ENCODE data around the gene THADA. TPM values are rescaled to one million over a fixed set of nuclear protein-coding genes. Genes with fewer than 3 reads are reported as not detected.

Gene THADA
- total and polyA plus RNA-seq, 5 donors from 2014 or later, result 19.1 to 52.9 (median 20.2) TPM

DNA sequence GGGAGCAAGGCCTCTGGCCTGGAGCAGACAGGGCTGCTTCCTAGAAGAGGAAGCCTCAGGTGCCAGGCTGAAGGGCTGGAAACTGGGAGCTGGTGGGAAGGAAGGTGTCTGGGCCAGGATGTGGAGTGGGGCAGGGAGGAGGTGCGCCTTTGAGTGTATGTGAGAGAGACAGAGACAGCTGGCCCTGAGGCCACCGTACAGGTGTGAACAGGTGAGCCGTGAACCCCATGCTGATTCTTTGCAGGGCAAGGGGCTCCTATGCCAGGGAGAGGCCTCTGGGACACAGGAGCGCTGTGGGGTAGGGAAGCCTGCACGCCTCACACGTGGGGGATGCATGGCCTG, 385.7 kb downstream of the THADA start:
- Histone ChIP-seq H3K36me3 (ENCODE audit: control insufficient read depth, insufficient read depth, low read length) (no peaks in the 10 kb centered on the region), H3K9me3 (ENCODE audit: control insufficient read depth in 2 of 2, low read length in 2 of 2) (no peaks in the 10 kb centered on the region), H3K4me1 (ENCODE audit: control insufficient read depth, insufficient read depth, low read length, poor library complexity, severe bottlenecking) (no peaks in the 10 kb centered on the region), H3K27ac (ENCODE audit: insufficient read depth, low read length, poor library complexity, severe bottlenecking) (no peak overlapping the region), H3K27me3 (ENCODE audit: control insufficient read depth, insufficient read depth, low read length) (no peaks in the 10 kb centered on the region), H3K4me3 (ENCODE audit: low read depth, low read length) (no peak overlapping the region)
- H3K4me1 Mint-ChIP-seq, result peaks cover 0 to 33% (median 9%) of the 10 kb centered on the region in 4 donors
- H3K4me3 Mint-ChIP-seq, result peak overlapping the region in 1 of 4 donors; percentile 8
- DNase-seq, result no peak
- no peaks in the 10 kb centered on the region for H3K27me3 Mint-ChIP-seq
- peak overlapping the region in 1 of 3 donors; percentile 28 for H3K27ac Mint-ChIP-seq
- H3K9me3 Mint-ChIP-seq, result peaks cover 0 to 2% (median 0%) of the 10 kb centered on the region in 7 donors
- H3K36me3 Mint-ChIP-seq, result peaks cover 10% of the 10 kb centered on the region
- ATAC-seq (ENCODE audit: low read depth in 2 of 2), result no peak

DNA sequence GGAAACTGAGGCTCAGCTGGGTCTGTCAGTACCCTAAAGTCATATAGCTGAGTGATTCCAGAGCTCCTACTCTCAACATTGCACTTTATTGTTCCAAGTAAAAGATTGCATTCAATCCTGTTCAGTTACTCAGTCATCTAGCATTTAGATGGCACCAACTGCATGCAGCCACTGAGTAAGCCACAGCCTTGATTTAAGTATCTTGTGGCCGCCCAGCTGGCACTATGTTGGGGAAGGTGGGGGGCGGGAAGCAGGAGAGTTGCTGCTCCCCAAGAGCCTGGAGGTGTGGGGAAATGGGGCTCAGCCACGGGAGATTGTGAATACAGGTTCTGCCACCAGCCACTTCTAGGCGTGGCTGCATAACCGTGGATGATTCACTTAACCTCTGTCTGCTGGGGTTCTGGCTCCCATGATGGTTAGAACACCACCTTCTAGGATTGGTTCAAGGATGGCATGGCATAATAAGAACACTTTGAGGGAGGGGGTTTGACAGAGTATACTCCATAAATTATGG, 386.6 kb downstream of the THADA start:
- no peaks in the 10 kb centered on the region for H3K9me3 ChIP-seq (ENCODE audit: control insufficient read depth in 2 of 2, low read length in 2 of 2)
- H3K36me3 ChIP-seq (ENCODE audit: control insufficient read depth, insufficient read depth, low read length), result no peaks in the 10 kb centered on the region
- peaks cover 10% of the 10 kb centered on the region for H3K36me3 Mint-ChIP-seq
- no peaks in the 10 kb centered on the region for H3K4me1 ChIP-seq (ENCODE audit: control insufficient read depth, insufficient read depth, low read length, poor library complexity, severe bottlenecking)
- ATAC-seq (ENCODE audit: low read depth in 2 of 2), result no peak
- DNase-seq, result no peak
- H3K4me3 Mint-ChIP-seq, result no peak overlapping the region
- H3K4me3 ChIP-seq (ENCODE audit: low read depth, low read length), result no peak overlapping the region
- peaks cover 0 to 33% (median 11%) of the 10 kb centered on the region in 4 donors for H3K4me1 Mint-ChIP-seq
- no peak overlapping the region for H3K27ac ChIP-seq (ENCODE audit: insufficient read depth, low read length, poor library complexity, severe bottlenecking)
- no peaks in the 10 kb centered on the region for H3K27me3 ChIP-seq (ENCODE audit: control insufficient read depth, insufficient read depth, low read length)
- H3K27ac Mint-ChIP-seq, result peak overlapping the region in 2 of 3 donors; percentile 42 to 56
- H3K9me3 Mint-ChIP-seq, result peaks cover 0 to 2% (median 0%) of the 10 kb centered on the region in 7 donors
- H3K27me3 Mint-ChIP-seq, result no peaks in the 10 kb centered on the region

DNA sequence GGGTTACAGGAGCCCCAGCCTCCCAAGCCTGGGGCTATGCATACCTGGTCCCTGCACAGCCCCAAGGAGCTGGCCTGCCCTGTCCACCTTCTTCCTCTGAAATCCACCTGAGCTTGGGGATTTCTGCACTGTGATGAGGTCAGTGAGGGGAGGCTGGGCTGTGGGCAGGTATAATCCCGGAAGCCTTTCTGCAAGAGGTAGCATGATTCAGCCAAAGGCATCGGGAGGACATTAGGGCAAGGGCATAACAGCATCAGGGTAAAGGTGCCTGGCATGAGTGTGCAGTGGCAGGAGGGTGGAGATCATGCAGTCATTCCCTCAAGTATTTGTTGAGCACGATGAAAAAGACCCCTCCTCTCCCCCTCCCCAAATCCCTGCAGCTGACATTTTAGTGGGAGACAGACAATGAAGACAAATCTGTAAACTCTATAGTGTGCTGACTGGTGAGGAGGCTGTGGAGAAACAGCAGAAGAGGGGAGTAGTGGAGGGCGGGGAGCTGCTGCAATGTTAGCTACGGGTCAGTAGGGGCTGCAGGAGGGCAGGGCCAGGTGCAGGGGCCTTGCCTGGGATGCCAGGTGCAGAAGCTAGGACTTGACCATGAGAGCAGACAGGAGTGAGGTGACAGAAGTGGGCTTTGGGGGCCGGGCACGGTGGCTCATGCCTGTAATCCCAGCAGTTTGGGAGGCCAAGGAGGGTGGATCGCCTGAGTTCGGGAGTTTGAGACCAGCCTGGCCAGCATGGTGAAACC, 388.1 kb downstream of the THADA start:
- Mint-ChIP-seq H3K36me3 (peaks cover 6% of the 10 kb centered on the region), H3K9me3 (peaks cover 0 to 2% (median 0%) of the 10 kb centered on the region in 7 donors), H3K4me1 (peaks cover 0 to 31% (median 11%) of the 10 kb centered on the region in 4 donors), H3K27me3 (peaks cover 4% of the 10 kb centered on the region), H3K4me3 (no peak overlapping the region), H3K27ac (peak overlapping the region in 1 of 3 donors; percentile 11)
- H3K36me3 ChIP-seq (ENCODE audit: control insufficient read depth, insufficient read depth, low read length), result no peaks in the 10 kb centered on the region
- no peak for DNase-seq
- H3K9me3 ChIP-seq (ENCODE audit: control insufficient read depth in 2 of 2, low read length in 2 of 2), result no peaks in the 10 kb centered on the region
- ATAC-seq (ENCODE audit: low read depth in 2 of 2), result no peak
- H3K4me1 ChIP-seq (ENCODE audit: control insufficient read depth, insufficient read depth, low read length, poor library complexity, severe bottlenecking), result no peaks in the 10 kb centered on the region
- no peaks in the 10 kb centered on the region for H3K27me3 ChIP-seq (ENCODE audit: control insufficient read depth, insufficient read depth, low read length)
- no peak overlapping the region for H3K4me3 ChIP-seq (ENCODE audit: low read depth, low read length)
- no peak overlapping the region for H3K27ac ChIP-seq (ENCODE audit: insufficient read depth, low read length, poor library complexity, severe bottlenecking)

GRCh38 chr2:43206602-43207001, 389.2 kb downstream of the THADA start:
- Mint-ChIP-seq H3K27me3 (peaks cover 4% of the 10 kb centered on the region), H3K9me3 (no peaks in the 10 kb centered on the region), H3K4me1 (peaks cover 0 to 28% (median 11%) of the 10 kb centered on the region in 4 donors), H3K4me3 (no peak overlapping the region), H3K36me3 (no peaks in the 10 kb centered on the region), H3K27ac (peak overlapping the region in 1 of 3 donors; percentile 46)
- Histone ChIP-seq H3K36me3 (ENCODE audit: control insufficient read depth, insufficient read depth, low read length) (no peaks in the 10 kb centered on the region), H3K27ac (ENCODE audit: insufficient read depth, low read length, poor library complexity, severe bottlenecking) (no peak overlapping the region), H3K4me3 (ENCODE audit: low read depth, low read length) (no peak overlapping the region), H3K27me3 (ENCODE audit: control insufficient read depth, insufficient read depth, low read length) (no peaks in the 10 kb centered on the region), H3K9me3 (ENCODE audit: control insufficient read depth in 2 of 2, low read length in 2 of 2) (no peaks in the 10 kb centered on the region), H3K4me1 (ENCODE audit: control insufficient read depth, insufficient read depth, low read length, poor library complexity, severe bottlenecking) (peaks cover 6% of the 10 kb centered on the region)
- DNase-seq (no peak), ATAC-seq (ENCODE audit: low read depth in 2 of 2) (no peak)

DNA sequence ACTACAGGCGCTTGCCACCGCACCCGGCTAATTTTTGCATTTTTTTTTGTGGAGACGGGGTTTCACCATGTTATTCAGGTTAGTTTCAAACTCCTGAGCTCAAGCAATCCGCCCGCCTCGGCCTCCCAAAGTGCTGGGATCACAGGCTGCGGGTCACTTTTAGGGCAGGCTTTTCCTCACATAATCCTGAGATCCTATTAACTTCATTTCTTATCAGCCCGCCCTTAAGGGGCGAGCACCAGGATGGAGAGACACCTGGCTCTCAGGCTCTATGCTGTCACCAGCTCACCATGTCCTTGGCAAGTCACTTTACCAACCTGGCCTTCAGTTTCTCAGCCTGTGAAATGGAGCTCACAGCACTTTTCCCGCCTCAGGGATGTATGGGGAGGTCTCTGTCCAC, 392.5 kb downstream of the THADA start:
- ATAC-seq (ENCODE audit: low read depth in 2 of 2), result no peak
- Mint-ChIP-seq H3K36me3 (no peaks in the 10 kb centered on the region), H3K27ac (no peak overlapping the region), H3K9me3 (no peaks in the 10 kb centered on the region), H3K27me3 (peaks cover 4% of the 10 kb centered on the region), H3K4me3 (no peak overlapping the region), H3K4me1 (peaks cover 0 to 31% (median 13%) of the 10 kb centered on the region in 4 donors)
- no peaks in the 10 kb centered on the region for H3K9me3 ChIP-seq (ENCODE audit: control insufficient read depth in 2 of 2, low read length in 2 of 2)
- no peak overlapping the region for H3K4me3 ChIP-seq (ENCODE audit: low read depth, low read length)
- peaks cover 9% of the 10 kb centered on the region for H3K4me1 ChIP-seq (ENCODE audit: control insufficient read depth, insufficient read depth, low read length, poor library complexity, severe bottlenecking)
- no peak for DNase-seq
- no peaks in the 10 kb centered on the region for H3K36me3 ChIP-seq (ENCODE audit: control insufficient read depth, insufficient read depth, low read length)
- no peak overlapping the region for H3K27ac ChIP-seq (ENCODE audit: insufficient read depth, low read length, poor library complexity, severe bottlenecking)
- H3K27me3 ChIP-seq (ENCODE audit: control insufficient read depth, insufficient read depth, low read length), result no peaks in the 10 kb centered on the region

GRCh38 chr2:43202289-43202688, 393.5 kb downstream of the THADA start:
- no peaks in the 10 kb centered on the region for H3K9me3 ChIP-seq (ENCODE audit: control insufficient read depth in 2 of 2, low read length in 2 of 2)
- H3K4me1 ChIP-seq (ENCODE audit: control insufficient read depth, insufficient read depth, low read length, poor library complexity, severe bottlenecking), result peaks cover 13% of the 10 kb centered on the region
- peaks cover 0 to 31% (median 15%) of the 10 kb centered on the region in 4 donors for H3K4me1 Mint-ChIP-seq
- ATAC-seq (ENCODE audit: low read depth in 2 of 2) (no peak), DNase-seq (no peak)
- no peaks in the 10 kb centered on the region for H3K9me3 Mint-ChIP-seq
- H3K27me3 Mint-ChIP-seq, result peaks cover 4% of the 10 kb centered on the region
- peak overlapping the region in 1 of 3 donors; percentile 4 for H3K27ac Mint-ChIP-seq
- H3K4me3 Mint-ChIP-seq, result no peak overlapping the region
- H3K27me3 ChIP-seq (ENCODE audit: control insufficient read depth, insufficient read depth, low read length), result no peaks in the 10 kb centered on the region
- no peaks in the 10 kb centered on the region for H3K36me3 ChIP-seq (ENCODE audit: control insufficient read depth, insufficient read depth, low read length)
- no peak overlapping the region for H3K4me3 ChIP-seq (ENCODE audit: low read depth, low read length)
- H3K27ac ChIP-seq (ENCODE audit: insufficient read depth, low read length, poor library complexity, severe bottlenecking), result no peak overlapping the region
- no peaks in the 10 kb centered on the region for H3K36me3 Mint-ChIP-seq

DNA sequence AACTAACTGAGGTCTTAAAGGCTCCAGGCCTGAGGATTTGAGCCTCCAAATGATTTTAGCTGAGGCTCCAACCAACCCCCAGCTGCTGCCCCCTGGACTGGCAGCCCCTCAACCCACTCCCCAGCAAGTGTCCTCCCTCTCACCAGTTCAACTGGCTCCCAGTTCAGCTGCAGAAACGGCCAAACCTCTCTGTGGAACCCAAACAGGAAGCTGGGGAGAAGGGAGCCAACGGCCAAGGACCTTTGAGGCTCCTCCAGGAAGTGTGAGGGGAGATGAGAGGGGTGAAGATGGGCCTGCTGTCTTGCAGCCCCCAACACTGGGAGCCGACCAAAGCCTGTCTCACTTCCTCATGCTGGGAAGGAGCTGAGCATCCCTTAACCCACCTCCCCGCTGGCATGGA, 394.3 kb downstream of the THADA start:
- Histone ChIP-seq H3K27ac (ENCODE audit: insufficient read depth, low read length, poor library complexity, severe bottlenecking) (no peak overlapping the region), H3K36me3 (ENCODE audit: control insufficient read depth, insufficient read depth, low read length) (no peaks in the 10 kb centered on the region), H3K4me1 (ENCODE audit: control insufficient read depth, insufficient read depth, low read length, poor library complexity, severe bottlenecking) (peaks cover 19% of the 10 kb centered on the region), H3K4me3 (ENCODE audit: low read depth, low read length) (no peak overlapping the region), H3K9me3 (ENCODE audit: control insufficient read depth in 2 of 2, low read length in 2 of 2) (no peaks in the 10 kb centered on the region), H3K27me3 (ENCODE audit: control insufficient read depth, insufficient read depth, low read length) (no peaks in the 10 kb centered on the region)
- Mint-ChIP-seq H3K4me1 (peaks cover 0 to 39% (median 22%) of the 10 kb centered on the region in 4 donors), H3K4me3 (no peak overlapping the region), H3K9me3 (no peaks in the 10 kb centered on the region), H3K36me3 (peaks cover 2% of the 10 kb centered on the region), H3K27ac (peak overlapping the region in 1 of 3 donors; percentile 82), H3K27me3 (peaks cover 4% of the 10 kb centered on the region)
- DNase-seq, result no peak
- no peak for ATAC-seq (ENCODE audit: low read depth in 2 of 2)

GRCh38 chr2:43201016-43201415, 394.8 kb downstream of the THADA start:
- peak overlapping the region in 2 of 3 donors; percentile 82 to 90 for H3K27ac Mint-ChIP-seq

More at GRCh38 chr2:43201016-43201415, 394.8 kb downstream of the THADA start:
- H3K27ac ChIP-seq (ENCODE audit: insufficient read depth, low read length, poor library complexity, severe bottlenecking), result no peak overlapping the region
- Mint-ChIP-seq H3K4me3 (no peak overlapping the region), H3K36me3 (peaks cover 3% of the 10 kb centered on the region), H3K4me1 (peaks cover 0 to 39% (median 23%) of the 10 kb centered on the region in 4 donors), H3K27me3 (peaks cover 4% of the 10 kb centered on the region), H3K9me3 (no peaks in the 10 kb centered on the region)
- ATAC-seq (ENCODE audit: low read depth in 2 of 2), result no peak
- H3K27me3 ChIP-seq (ENCODE audit: control insufficient read depth, insufficient read depth, low read length), result no peaks in the 10 kb centered on the region
- H3K9me3 ChIP-seq (ENCODE audit: control insufficient read depth in 2 of 2, low read length in 2 of 2), result no peaks in the 10 kb centered on the region
- no peaks in the 10 kb centered on the region for H3K36me3 ChIP-seq (ENCODE audit: control insufficient read depth, insufficient read depth, low read length)
- no peak overlapping the region for H3K4me3 ChIP-seq (ENCODE audit: low read depth, low read length)
- DNase-seq, result no peak
- peaks cover 21% of the 10 kb centered on the region for H3K4me1 ChIP-seq (ENCODE audit: control insufficient read depth, insufficient read depth, low read length, poor library complexity, severe bottlenecking)
